HEK293 (cell line): ENCODE measurements around the gene CAPN13.

Experiments
- CTCF ChIA-PET: fragments of 350-600 bp; formaldehyde crosslinking; extraction: SDS; loops from one replicate; lab custom pipeline; 2021; ENCODE audit warnings: antibody characterized with exemption; lab: Yijun Ruan, JAX
- POLR2A ChIA-PET: fragments of 300-600 bp; formaldehyde crosslinking; extraction: SDS; loops from one replicate; lab custom pipeline; 2020; ENCODE audit warnings: antibody characterized with exemption, inconsistent platforms; lab: Yijun Ruan, JAX
- H3K27ac ChIP-seq: fragments of 200-500 bp; sonication (Bioruptor generic); 2 replicates; pipeline ENCODE4 v1.5.1; 2014; ENCODE audit warnings: low read depth, low read length, control low read depth, inconsistent platforms; ENCODE audit errors: extremely low read depth
- H3K36me3 ChIP-seq, 2 experiments: fragments of 200-500 bp in 1 of 2; sonication (Bioruptor generic) in 1 of 2; 1 replicate in 1 of 2; 2 replicates in 1 of 2; pipeline ENCODE4 v1.5.1; 2014 to 2017; ENCODE audit warnings: inconsistent platforms in 2 of 2, low read length in 2 of 2; ENCODE audit not compliant: control insufficient read depth in 2 of 2, insufficient read depth in 1 of 2
- H3K4me1 ChIP-seq: fragments of 200-500 bp; sonication (Bioruptor generic); 2 replicates; pipeline ENCODE4 v1.5.1; 2014; ENCODE audit warnings: mild to moderate bottlenecking, low read length, inconsistent platforms; ENCODE audit not compliant: control insufficient read depth, insufficient read depth
- H3K4me3 ChIP-seq: 2 replicates; pipeline ENCODE4 v1.5.1; 2011; ENCODE audit warnings: low read depth, mild to moderate bottlenecking, control low read depth, low read length, moderate library complexity
- H3K9me3 ChIP-seq: fragments of 200-500 bp; sonication (Bioruptor generic); 2 replicates; pipeline ENCODE4 v1.5.1; 2014; ENCODE audit warnings: low read depth, low read length, inconsistent platforms; ENCODE audit not compliant: control insufficient read depth, insufficient read depth
- GLIS2 ChIP-seq: fragments of 450-650 bp; formaldehyde crosslinking; IDR thresholded peaks from 2 replicates; pipeline ENCODE4 v1.5.1; 2016; ENCODE audit warnings: missing biosample characterization, missing genetic modification characterization
- HOXA7 ChIP-seq: sonication (generic); formaldehyde crosslinking; IDR thresholded peaks from 2 replicates; pipeline ENCODE4 v1.8.1; 2022; ENCODE audit warnings: missing genetic modification reagents, borderline replicate concordance
- SCRT1 ChIP-seq: fragments of 450-650 bp; formaldehyde crosslinking; IDR thresholded peaks from 2 replicates; pipeline ENCODE4 v1.5.1; 2016; ENCODE audit warnings: missing biosample characterization, missing genetic modification characterization, borderline replicate concordance
- WT1 ChIP-seq: fragments of 450-650 bp; formaldehyde crosslinking; IDR thresholded peaks from 2 replicates; pipeline ENCODE4 v1.5.1; 2016; ENCODE audit warnings: missing biosample characterization, missing genetic modification characterization
- ZNF138 ChIP-seq: fragments of 450-650 bp; formaldehyde crosslinking; IDR thresholded peaks from 2 replicates; pipeline ENCODE4 v1.5.1; 2016; ENCODE audit warnings: missing biosample characterization, missing genetic modification characterization, borderline replicate concordance
- ZNF140 ChIP-seq: fragments of 450-650 bp; formaldehyde crosslinking; IDR thresholded peaks from 2 replicates; pipeline ENCODE4 v1.5.1; 2016; ENCODE audit warnings: missing biosample characterization, missing genetic modification characterization
- ZNF239 ChIP-seq: fragments of 450-650 bp; formaldehyde crosslinking; IDR thresholded peaks from 2 replicates; pipeline ENCODE4 v1.5.1; 2016; ENCODE audit warnings: missing biosample characterization, missing genetic modification characterization
- ZNF24 ChIP-seq: fragments of 450-650 bp; formaldehyde crosslinking; IDR thresholded peaks from 2 replicates; pipeline ENCODE4 v1.5.1; 2016; ENCODE audit warnings: missing biosample characterization, missing genetic modification characterization
- ZNF266 ChIP-seq: fragments of 450-650 bp; formaldehyde crosslinking; IDR thresholded peaks from 2 replicates; pipeline ENCODE4 v1.5.1; 2016; ENCODE audit warnings: missing biosample characterization, missing genetic modification characterization, low read depth
- ZNF274 ChIP-seq, 2 experiments: fragments of 200-500 bp in 1 of 2; fragments of 450-650 bp in 1 of 2; sonication (Bioruptor generic) in 1 of 2; formaldehyde crosslinking in 1 of 2; IDR thresholded peaks; 2 replicates each; pipeline versions ENCODE4 v1.5.1 to v1.6.1; 2014 to 2016; ENCODE audit warnings: borderline replicate concordance in 1 of 2, inconsistent platforms in 1 of 2, low read length in 1 of 2, missing biosample characterization in 1 of 2, missing genetic modification characterization in 1 of 2
- ZNF280D ChIP-seq: fragments of 450-650 bp; formaldehyde crosslinking; IDR thresholded peaks from 2 replicates; pipeline ENCODE4 v1.5.1; 2016; ENCODE audit warnings: missing biosample characterization, missing genetic modification characterization
- ZNF324 ChIP-seq: fragments of 450-650 bp; formaldehyde crosslinking; IDR thresholded peaks from 2 replicates; pipeline ENCODE4 v1.5.1; 2016; ENCODE audit warnings: missing biosample characterization, missing genetic modification characterization
- ZNF341 ChIP-seq: fragments of 450-650 bp; formaldehyde crosslinking; IDR thresholded peaks from 2 replicates; pipeline ENCODE4; 2016; ENCODE audit warnings: low read depth, missing biosample characterization, missing genetic modification characterization
- ZNF391 ChIP-seq: fragments of 450-650 bp; formaldehyde crosslinking; IDR thresholded peaks from 2 replicates; pipeline ENCODE4 v1.5.1; 2016; ENCODE audit warnings: low read depth, missing biosample characterization, missing genetic modification characterization, borderline replicate concordance
- ZNF404 ChIP-seq: fragments of 450-650 bp; formaldehyde crosslinking; IDR thresholded peaks from 2 replicates; pipeline ENCODE4 v1.5.1; 2017; ENCODE audit warnings: missing biosample characterization, missing genetic modification characterization
- ZNF426 ChIP-seq: fragments of 450-650 bp; formaldehyde crosslinking; IDR thresholded peaks from 2 replicates; pipeline ENCODE4 v1.5.1; 2017; ENCODE audit warnings: missing biosample characterization, missing genetic modification characterization, mild to moderate bottlenecking, inconsistent platforms, moderate library complexity
- ZNF514 ChIP-seq: fragments of 450-650 bp; formaldehyde crosslinking; IDR thresholded peaks from 2 replicates; pipeline ENCODE4 v1.5.1; 2016; ENCODE audit warnings: missing biosample characterization, missing genetic modification characterization
- ZNF529 ChIP-seq: fragments of 450-650 bp; formaldehyde crosslinking; IDR thresholded peaks from 2 replicates; pipeline ENCODE4 v1.5.1; 2017; ENCODE audit warnings: missing genetic modification characterization, missing biosample characterization; ENCODE audit not compliant: insufficient replicate concordance
- ZNF600 ChIP-seq: fragments of 450-650 bp; formaldehyde crosslinking; IDR thresholded peaks from 2 replicates; pipeline ENCODE4 v1.5.1; 2016; ENCODE audit warnings: missing biosample characterization, missing genetic modification characterization
- ZNF629 ChIP-seq: fragments of 450-650 bp; formaldehyde crosslinking; IDR thresholded peaks from 2 replicates; pipeline ENCODE4 v1.5.1; 2017; ENCODE audit warnings: missing biosample characterization, missing genetic modification characterization
- ZNF660 ChIP-seq: fragments of 450-650 bp; IDR thresholded peaks from 2 replicates; pipeline ENCODE4 v1.5.1; 2018; ENCODE audit warnings: missing biosample characterization, mild to moderate bottlenecking, missing genetic modification characterization
- TF ChIP-seq, protein P1 (sequence below): fragments of 450-650 bp; formaldehyde crosslinking; IDR thresholded peaks from 2 replicates; pipeline ENCODE4 v1.5.1; 2016; ENCODE audit warnings: missing biosample characterization, missing genetic modification characterization, borderline replicate concordance

CAPN13 gene

DNA sequence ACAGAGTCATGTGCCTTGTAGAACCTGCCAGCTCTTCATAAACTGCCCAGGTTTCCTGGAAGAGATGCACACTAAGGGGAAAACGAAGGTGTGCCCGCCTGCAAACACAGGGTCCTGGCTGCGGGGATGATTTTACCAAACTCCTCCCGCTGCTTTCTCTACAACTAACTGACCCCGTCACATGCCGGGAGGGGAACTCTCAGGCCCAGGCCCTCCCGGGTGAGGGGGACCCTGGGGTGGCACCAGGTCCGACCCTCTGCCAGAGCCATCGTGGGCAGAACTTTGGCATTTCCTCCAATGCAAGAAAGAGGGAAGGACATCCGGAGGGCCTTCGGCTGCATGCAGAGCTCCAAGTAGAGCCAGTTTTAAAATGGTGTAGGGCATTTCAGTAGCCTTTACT, 28.6 kb downstream of the CAPN13 start:
- ChIA-PET POLR2A (no interaction called here), CTCF (no interaction called here)
- H3K4me3 ChIP-seq, result no peak overlapping the region
- no peaks in the 10 kb centered on the region for H3K36me3 ChIP-seq
- no peaks in the 10 kb centered on the region; the same call in 1 of the 2 replicates for H3K4me1 ChIP-seq
- no peak overlapping the region for H3K27ac ChIP-seq
- TF ChIP-seq ZNF600, result no peak
- no peak for TF ChIP-seq ZNF138 (tag by site-specific recombination)
- TF ChIP-seq ZNF280D (tag by site-specific recombination), result no peak
- no peak for TF ChIP-seq ZNF274 (IDR thresholded peaks at IDR 0.05; ENCODE audit: low read length)
- no peak for TF ChIP-seq ZNF274 (tag by site-specific recombination; IDR thresholded peaks at IDR 0.05; ENCODE audit: borderline replicate concordance)
- TF ChIP-seq WT1 (tag by site-specific recombination), result no peak
- TF ChIP-seq ZNF514 (tag by site-specific recombination), result no peak
- TF ChIP-seq ZNF24 (tag by site-specific recombination), result no peak
- no peak for TF ChIP-seq ZNF391
- TF ChIP-seq ZNF266 (tag by site-specific recombination), result no peak
- TF ChIP-seq ZNF341 (tag by site-specific recombination), result no peak
- no peak for TF ChIP-seq ZNF324
- no peak for TF ChIP-seq ZNF660 (tag by site-specific recombination)
- TF ChIP-seq SCRT1 (tag by site-specific recombination), result no peak
- no peak for TF ChIP-seq ZNF426 (tag by site-specific recombination)
- no peaks in the 10 kb centered on the region for H3K9me3 ChIP-seq

DNA sequence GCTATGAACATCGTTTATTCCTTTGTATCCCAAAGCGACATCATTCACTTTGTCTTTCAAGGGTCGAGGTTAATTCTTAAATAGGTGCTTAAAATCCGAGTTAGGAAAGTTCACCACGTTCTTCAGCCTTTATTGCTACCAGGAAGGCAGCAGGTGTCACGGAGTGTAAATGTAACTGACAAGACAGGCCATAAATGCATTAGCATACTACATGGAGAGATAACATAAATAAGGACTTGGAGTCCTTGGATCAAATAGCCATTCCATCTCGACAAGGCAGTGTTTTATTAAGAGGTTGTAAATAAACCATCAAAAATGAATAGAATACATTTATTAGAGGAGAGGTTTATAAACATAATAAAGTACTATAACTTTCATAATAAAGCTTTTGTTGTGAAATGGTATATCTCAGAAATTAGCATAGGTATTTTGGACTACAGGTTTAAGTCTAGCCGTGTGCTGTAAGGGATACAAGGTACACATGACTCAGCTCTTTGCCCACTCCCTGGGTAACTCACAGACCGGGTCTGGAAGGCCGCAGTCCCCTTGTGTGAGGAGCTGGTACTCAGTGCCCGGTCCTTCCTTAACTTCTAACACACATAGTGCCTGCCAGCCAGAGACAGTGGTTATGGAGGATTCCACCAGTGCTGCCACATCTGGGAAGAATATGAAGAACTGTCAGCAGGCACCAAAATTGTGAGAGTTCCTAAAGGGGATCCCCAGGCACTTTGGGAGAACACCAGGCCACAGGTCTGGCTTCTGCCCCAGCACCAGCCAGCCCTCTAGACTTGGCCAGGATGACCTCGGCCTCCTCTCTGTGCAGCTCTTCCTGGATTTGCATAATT, 29.4 kb downstream of the CAPN13 start:
- POLR2A ChIA-PET, result no interaction called here
- CTCF ChIA-PET, result no interaction called here
- Histone ChIP-seq H3K27ac (no peak overlapping the region), H3K4me3 (no peak overlapping the region)
- TF ChIP-seq, protein P1, sequence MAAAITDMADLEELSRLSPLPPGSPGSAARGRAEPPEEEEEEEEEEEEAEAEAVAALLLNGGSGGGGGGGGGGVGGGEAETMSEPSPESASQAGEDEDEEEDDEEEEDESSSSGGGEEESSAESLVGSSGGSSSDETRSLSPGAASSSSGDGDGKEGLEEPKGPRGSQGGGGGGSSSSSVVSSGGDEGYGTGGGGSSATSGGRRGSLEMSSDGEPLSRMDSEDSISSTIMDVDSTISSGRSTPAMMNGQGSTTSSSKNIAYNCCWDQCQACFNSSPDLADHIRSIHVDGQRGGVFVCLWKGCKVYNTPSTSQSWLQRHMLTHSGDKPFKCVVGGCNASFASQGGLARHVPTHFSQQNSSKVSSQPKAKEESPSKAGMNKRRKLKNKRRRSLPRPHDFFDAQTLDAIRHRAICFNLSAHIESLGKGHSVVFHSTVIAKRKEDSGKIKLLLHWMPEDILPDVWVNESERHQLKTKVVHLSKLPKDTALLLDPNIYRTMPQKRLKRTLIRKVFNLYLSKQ (tag by site-specific recombination), result no peak
- TF ChIP-seq ZNF529 (tag by site-specific recombination) (no peak), ZNF140 (no peak), ZNF404 (tag by site-specific recombination) (no peak), ZNF239 (tag by site-specific recombination) (no peak), GLIS2 (tag by site-specific recombination) (no peak), ZNF629 (tag by site-specific recombination) (no peak), SCRT1 (tag by site-specific recombination) (no peak), HOXA7 (CRISPR knock-in tag) (no peak)
- TF ChIP-seq, all 188 proteins: peak for 0
- Histone ChIP-seq H3K4me1 (no peaks in the 10 kb centered on the region; the same call in 1 of the 2 replicates), H3K9me3 (no peaks in the 10 kb centered on the region), H3K36me3 (no peaks in the 10 kb centered on the region)
